ENCODE data around the gene ADGRD2. TPM values are rescaled to one million over a fixed set of nuclear protein-coding genes. Genes with fewer than 3 reads are reported as not detected.

The ADGRD2 gene
- total RNA-seq, 4 donors from 2014 or later: not detected

GRCh38 chr9:124479371-124479770 is 29.1 kb downstream of the ADGRD2 start:
- DNase-seq: no peak
- Histone ChIP-seq H3K27me3 (peaks cover 0 to 26% of the 10 kb centered on the region in 2 donors), H3K36me3 (no peaks in the 10 kb centered on the region), H3K4me1 (peaks cover 0 to 11% (median 2%) of the 10 kb centered on the region in 4 donors), H3K4me3 (no peak overlapping the region), H3K9me3 (no peaks in the 10 kb centered on the region), H3K27ac (no peak overlapping the region)
- no peak for TF ChIP-seq CTCF (IDR thresholded peaks at IDR 0.05)

GRCh38 chr9:124479947-124480620 is 29.8 kb downstream of the ADGRD2 start:
- no peak overlapping the region for H3K27ac ChIP-seq
- no peak overlapping the region for H3K4me3 ChIP-seq
- peaks cover 0 to 11% (median 2%) of the 10 kb centered on the region in 4 donors for H3K4me1 ChIP-seq
- no peaks in the 10 kb centered on the region for H3K9me3 ChIP-seq
- peaks cover 0 to 26% of the 10 kb centered on the region in 2 donors for H3K27me3 ChIP-seq
- no peaks in the 10 kb centered on the region for H3K36me3 ChIP-seq
- TF ChIP-seq CTCF (IDR thresholded peaks at IDR 0.05): no peak
- no peak for TF ChIP-seq POLR2A (IDR thresholded peaks at IDR 0.05)
- DNase-seq: no peak

GRCh38 chr9:124480621-124480981 is 30.4 kb downstream of the ADGRD2 start:
- H3K27me3 ChIP-seq: peaks cover 0 to 26% of the 10 kb centered on the region in 2 donors
- no peak for DNase-seq
- TF ChIP-seq CTCF (IDR thresholded peaks at IDR 0.05) (peak in 4 of 6 experiments; percentile 15 to 29 (median 23)), POLR2A (IDR thresholded peaks at IDR 0.05) (no peak)
- H3K36me3 ChIP-seq: no peaks in the 10 kb centered on the region
- no peak overlapping the region for H3K4me3 ChIP-seq
- H3K9me3 ChIP-seq: no peaks in the 10 kb centered on the region
- H3K4me1 ChIP-seq: peaks cover 0 to 11% (median 2%) of the 10 kb centered on the region in 4 donors
- H3K27ac ChIP-seq: no peak overlapping the region

GRCh38 chr9:124481115-124481514 is 30.9 kb downstream of the ADGRD2 start:
- no peaks in the 10 kb centered on the region for H3K36me3 ChIP-seq
- no peak for DNase-seq
- peaks cover 0 to 11% (median 2%) of the 10 kb centered on the region in 4 donors for H3K4me1 ChIP-seq
- H3K27ac ChIP-seq: no peak overlapping the region
- H3K27me3 ChIP-seq: peaks cover 0 to 26% of the 10 kb centered on the region in 2 donors
- H3K4me3 ChIP-seq: no peak overlapping the region
- H3K9me3 ChIP-seq: no peaks in the 10 kb centered on the region
- TF ChIP-seq POLR2A (IDR thresholded peaks at IDR 0.05) (no peak), CTCF (IDR thresholded peaks at IDR 0.05) (no peak)

GRCh38 chr9:124482431-124483031 is 32.3 kb downstream of the ADGRD2 start:
- Histone ChIP-seq H3K4me1 (peaks cover 0 to 6% (median 0%) of the 10 kb centered on the region in 4 donors), H3K27ac (no peak overlapping the region), H3K27me3 (peaks cover 0 to 18% of the 10 kb centered on the region in 2 donors), H3K36me3 (no peaks in the 10 kb centered on the region), H3K9me3 (no peaks in the 10 kb centered on the region), H3K4me3 (no peak overlapping the region)
- no peak for DNase-seq
- no peak for TF ChIP-seq POLR2A (IDR thresholded peaks at IDR 0.05)
- TF ChIP-seq CTCF (IDR thresholded peaks at IDR 0.05): no peak

Measured in Peyer's patch (tissue), 4 donors.